Activated CD8-positive, alpha-beta memory T cell treated with anti-CD3 and anti-CD28 coated beads, Interleukin-2, amount 50 U/mL, for 1 hour (primary cell): ENCODE results near the gene EEPD1.

Experiments used
- DNase-seq: peaks from one replicate; pipeline ENCODE4 v3.0.0-alpha.2; 2020; ENCODE audit errors: extremely low read depth

The EEPD1 gene

DNA sequence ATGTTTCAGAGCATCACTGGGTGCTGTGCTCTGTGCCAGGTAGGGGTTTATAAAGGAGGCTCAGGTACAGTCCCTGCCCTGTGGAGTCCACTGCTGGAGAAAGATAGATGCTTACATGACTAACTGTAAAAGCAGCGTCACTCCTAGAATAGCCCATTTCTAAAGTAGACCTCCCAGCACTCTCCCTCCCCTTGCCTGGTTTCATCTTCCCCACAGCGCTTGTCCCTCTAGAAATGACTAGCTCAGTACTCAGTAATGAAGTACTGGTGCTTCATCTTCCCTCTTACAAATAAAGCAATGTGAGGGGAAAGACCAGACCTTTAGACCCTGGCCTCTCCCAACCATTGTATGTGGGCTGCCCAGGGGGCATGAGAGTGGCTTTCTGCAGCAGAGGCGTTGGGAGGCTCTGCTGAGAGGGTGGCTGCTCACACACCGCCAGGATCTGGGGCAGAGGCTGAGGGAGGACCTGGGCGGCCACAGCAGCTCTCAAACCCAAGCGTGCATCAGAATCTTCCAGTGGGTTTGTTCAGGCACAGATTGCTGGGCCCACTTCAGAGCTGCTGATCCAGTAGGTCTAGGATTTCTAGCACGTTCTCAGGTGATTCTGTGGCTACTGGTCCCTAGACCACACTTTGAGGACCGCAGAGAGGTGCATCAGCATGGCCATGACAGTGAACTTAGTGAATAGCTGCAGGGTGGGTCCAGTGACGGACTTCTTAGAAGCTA, 126.3 kb downstream of the EEPD1 start:
- DNase-seq = no peak

DNA sequence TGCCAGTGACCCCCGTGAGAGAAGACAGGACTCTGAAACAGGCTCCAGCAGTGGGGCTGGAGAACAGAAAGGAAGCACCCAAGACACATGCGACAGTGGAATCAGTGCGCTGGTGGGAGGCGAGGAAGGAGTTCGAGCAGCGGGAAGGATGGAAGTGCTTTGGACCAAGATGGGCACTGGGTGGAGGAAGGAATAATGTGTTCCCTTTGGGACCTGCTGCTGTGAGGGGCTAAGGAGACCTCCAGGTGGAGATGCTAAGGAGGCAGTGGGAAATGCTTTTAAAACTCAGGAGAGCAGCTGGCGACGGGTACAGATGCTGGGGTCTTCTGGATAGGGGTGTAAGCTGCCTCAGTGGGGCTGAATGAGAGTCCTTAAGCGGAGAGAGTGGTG, 126.9 kb downstream of the EEPD1 start:
- DNase-seq = no peak

DNA sequence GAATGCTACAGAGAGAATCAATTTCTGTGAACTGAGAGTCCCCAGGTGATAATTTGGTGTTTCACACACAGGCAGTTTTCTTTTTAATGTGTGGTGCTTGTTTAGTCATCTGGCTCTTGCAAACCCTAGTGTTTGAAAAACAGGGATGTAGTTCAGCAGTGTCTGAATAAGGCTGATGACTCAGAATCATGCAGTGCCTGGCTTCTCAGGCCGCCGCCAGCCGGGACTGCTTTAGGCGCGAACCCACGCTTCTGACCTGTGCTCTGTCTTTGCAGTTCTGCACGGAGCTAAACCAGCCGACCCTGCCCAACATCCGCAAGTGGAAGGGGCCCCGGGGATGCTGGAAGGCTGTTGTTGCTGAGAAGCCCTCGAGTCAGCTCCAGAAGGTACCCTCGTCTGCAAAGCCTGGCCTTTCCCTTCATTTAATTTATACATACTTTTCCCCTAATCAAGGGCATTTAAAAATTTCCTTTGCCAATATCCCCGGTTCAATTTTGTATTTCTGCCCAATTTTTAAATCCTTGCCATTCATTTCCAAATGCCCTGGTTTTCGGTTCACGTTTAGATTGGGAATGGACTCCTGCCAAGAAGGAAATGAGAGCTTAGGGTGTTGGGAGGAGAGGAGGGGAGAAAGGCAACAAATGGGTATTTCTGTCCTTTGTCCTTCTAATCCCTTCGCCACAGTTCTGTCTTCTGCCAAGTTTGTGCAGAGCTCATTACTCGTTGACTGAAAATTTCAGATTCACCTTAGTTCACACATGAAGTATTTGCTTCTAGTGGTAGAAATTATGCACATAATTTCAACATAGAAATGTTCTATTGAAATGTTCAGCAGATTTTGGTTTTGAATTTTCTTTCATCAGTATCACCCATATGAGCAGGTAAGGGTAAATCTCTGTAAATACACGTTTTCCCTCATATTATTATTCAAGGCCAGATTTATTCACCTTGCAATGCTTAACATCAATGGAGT, 128.1 kb downstream of the EEPD1 start:
- DNase-seq = no peak

DNA sequence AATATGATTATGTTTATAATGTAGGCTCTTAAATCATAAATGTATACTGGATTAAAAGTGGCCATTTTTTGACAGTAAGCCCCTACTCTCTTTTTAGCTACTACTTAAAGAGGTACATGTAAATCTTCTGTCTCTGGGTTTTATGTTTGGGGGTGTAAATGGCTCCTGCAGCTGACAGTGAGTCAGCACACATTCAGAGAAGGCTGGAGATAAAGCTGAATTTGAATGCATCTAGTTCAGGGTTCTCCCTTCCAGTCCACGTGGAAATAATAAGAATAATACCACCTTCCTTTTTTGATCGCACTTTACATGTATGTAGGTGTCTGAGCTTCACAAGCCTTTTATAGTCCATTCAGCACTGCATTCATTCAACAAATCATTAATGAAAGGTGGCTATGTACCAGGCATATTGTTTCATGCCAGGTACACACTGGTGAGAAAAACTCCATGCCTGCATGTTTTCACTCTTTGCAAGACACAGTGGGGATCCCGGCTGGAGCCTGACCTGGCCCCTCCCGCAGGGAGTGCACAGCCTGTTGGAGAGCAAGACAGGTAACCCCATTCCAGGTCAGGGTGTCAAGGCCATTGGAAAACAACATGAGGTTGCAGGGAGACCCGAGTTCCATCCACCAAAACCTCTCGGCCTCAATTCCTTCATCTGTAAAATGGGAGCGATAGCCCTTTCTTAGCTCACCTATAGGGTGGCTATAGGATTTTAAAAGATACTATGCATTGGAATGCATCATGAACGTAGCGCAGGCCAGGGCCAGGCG, 129.1 kb downstream of the EEPD1 start:
- DNase-seq = no peak

- no peak for DNase-seq
These were observed 130.1 kb downstream of the EEPD1 start for GRCh38 chr7:36283181-36283580.

DNA sequence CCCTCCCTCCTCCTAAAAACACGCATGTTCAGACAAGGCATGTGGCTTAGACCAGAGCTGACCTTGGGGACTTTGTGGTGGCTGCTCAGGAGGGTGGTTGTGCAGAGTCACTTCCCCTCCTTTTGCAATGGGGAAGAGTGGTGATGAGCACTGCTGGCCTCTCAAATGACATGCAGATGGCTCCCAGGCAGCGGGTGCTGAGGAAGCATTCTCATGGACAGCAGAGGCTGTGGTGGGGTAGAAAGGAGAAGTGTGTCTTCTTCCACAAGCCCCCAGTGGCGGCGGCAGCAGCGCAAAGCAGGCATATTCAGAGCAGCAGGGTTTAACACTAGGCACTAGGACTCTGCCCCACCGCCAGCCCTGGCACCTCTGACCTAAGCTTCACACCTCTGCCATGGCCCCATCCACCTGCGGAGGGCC, 130.7 kb downstream of the EEPD1 start:
- no peak for DNase-seq

GRCh38 chr7:36284456-36285090, 131.5 kb downstream of the EEPD1 start:
- DNase-seq = no peak

DNA sequence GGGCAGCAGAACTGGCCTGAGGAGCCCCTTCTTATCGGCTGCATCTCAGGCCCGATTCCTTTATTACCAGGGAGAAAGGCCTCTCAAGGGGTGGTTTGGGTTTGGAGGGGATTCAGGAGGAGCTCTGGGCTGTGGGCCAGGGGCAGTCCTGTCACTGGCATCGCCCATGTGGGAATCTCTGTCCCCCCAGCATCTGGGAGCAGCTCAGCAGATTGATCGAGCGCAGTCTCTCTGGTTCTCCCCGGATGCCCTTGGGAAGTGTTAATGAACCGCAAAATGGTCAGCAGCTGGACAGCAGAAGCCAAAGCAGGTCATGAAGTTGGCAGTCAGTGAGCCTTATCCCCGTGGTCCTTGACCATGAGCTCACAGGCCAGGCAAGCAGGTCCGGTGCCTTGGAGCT, 132.2 kb downstream of the EEPD1 start:
- DNase-seq = no peak

DNA sequence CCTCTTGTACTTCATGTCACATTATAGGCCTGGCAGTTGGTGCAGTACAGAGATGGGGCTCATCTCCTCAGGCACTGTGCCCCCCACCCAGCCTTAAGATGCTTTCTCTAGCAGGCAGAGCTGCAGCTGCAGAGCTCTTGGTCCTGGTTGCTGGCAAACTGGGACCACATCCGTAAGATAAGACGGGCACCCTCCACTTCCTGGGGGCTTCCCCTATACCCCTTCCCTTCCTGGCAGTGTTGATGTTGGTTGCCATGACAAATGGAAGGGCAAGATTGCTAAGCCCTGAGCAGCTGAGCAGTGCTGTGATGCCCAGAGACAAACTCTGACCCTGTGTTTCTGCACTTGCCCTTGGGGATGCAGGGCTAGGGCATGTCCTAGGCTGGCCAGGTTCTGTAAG, 133.2 kb downstream of the EEPD1 start:
- peak; percentile 33 for DNase-seq

DNA sequence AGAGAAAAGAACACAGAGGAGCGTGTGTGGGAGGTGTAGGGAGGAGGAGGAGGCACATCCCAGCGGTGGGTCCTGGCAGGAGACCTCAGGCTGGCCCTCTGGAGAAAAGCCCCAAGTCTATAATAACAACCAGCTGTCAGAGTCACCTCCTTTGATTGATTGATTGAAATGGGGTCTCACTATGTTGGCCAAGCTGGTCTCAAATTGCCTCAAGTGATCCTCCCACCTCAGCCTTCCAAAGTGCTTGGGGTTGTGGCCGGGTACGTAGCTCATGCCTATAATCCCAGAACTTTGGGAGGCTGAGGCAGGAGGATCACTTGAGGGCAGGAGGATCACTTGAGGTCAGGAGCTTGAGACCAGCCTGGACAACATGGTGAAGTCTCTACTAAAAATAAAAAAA, 133.6 kb downstream of the EEPD1 start:
- DNase-seq = no peak

- DNase-seq = no peak
These were observed 134.6 kb downstream of the EEPD1 start for GRCh38 chr7:36287371-36288241.

- no peak for DNase-seq
These were observed 135.4 kb downstream of the EEPD1 start for GRCh38 chr7:36288501-36288900.

DNA sequence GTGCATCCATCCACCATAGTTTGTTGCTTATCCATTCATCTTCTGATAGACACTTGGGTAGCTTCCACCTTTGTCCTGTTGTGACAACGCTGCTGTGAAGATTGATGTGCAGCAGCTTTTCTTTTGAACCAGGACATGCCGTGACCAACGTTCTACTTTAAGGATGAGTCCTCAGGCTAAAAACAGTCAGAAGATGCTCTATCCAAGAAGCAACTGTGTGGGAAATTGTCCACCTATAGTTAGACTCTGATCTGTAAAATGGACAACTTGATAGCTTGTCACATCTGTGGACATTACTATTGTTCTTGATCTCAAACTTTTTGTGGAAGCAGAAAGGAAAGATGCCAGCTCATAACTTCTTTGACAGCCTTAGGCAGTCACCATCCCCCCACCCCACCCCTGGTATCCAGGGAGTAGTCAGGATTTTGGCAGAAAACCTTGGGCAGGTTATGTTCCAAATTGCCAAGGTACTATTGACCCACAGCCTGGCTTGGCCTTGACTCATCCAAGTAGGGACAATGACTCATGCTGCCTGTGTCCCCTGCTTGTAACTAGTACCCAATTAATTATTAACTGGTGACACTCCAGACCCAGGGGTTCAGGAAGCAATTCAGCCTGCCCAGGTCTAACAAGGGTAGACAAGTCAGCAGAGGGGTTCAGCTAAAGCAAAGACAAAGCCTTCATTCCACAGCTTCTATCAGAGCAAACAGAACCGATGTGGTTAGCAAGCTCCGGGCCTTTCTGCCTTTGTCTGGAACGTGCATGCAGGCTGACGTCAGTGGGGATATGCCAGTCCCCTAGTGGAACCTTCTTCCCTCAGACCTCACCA, 137.0 kb downstream of the EEPD1 start:
- no peak for DNase-seq

DNA sequence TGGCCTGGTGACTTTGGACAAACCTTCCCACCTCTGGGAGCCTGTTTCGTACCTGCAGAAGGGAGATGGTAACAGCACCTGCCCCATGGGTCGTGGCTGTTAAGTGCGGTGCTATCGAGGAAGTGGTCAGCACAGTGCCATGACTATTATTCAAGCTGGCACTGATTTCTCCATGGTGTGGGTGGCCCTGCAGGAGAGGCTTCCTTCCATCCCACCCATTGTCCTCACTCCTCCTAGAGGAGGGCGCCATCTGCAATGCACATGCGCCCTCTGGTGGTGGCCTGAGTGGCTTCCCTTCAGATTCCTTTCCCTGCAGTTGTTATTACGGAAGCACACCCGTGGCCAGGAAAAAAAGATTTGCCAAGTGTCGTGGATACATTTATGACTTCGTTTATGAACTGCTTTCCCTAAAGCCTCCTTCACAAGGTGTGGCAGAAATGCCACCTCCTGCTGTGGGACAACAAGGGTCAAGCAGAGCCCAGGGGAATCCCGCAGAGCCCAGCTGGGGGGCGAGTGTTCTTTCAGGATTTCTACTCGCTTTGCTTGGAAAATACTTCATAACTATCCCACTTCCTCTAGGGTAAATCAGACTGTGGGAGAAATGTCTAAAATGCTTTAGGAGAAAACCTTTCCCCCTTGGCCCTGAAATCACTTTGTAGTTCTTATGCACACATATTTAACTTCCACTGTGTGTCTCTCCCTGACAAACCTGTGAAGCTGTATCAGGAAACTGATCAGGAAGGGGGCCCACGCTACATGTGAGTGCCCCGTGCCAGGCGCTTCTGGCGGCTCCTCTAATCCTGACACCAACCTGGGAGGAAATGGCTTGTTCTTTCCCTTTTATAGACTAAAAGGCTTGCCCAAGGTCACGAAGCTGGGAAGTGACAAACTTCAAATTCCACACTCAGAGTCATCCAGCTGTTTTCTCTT, 138.6 kb downstream of the EEPD1 start:
- DNase-seq = peak; percentile 59

DNA sequence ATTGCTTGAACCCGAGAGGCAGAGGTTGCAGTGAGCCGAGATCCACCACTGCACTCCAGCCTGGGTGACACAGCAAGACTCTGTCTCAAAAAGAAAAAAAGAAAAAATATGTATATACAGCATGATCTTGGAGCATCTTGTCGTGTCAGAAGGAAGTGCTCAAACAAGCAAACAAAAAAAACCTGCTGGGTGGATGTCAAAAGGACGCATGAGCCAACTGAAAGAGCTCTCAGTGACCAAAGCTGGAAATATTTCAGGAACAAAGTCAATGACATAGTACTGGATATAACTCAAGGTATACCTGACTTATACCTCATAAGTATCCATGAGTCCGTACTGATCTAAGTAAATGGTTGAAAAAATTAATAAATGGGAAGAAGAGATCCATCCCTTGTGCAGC, 142.0 kb downstream of the EEPD1 start:
- no peak for DNase-seq

DNA sequence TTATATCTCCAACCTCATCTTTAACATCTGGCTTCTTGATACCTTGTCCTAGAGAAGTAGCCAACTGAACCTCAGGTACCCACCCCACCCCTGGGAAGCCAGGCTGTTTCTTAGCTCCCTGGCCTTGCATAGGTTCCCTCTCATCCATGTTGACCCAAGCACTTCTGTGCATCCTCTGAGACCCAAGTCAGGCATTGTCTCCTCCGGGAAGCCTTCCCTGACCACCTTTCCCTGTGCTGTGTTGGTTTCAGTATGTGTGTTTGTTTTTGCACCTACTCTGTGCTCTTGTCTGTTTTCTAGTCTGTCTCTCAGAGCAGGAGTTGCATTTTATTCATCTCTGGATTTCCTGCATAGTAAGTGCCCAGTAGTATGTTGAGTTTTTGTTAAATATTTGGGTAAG, 143.2 kb downstream of the EEPD1 start:
- DNase-seq = no peak

DNA sequence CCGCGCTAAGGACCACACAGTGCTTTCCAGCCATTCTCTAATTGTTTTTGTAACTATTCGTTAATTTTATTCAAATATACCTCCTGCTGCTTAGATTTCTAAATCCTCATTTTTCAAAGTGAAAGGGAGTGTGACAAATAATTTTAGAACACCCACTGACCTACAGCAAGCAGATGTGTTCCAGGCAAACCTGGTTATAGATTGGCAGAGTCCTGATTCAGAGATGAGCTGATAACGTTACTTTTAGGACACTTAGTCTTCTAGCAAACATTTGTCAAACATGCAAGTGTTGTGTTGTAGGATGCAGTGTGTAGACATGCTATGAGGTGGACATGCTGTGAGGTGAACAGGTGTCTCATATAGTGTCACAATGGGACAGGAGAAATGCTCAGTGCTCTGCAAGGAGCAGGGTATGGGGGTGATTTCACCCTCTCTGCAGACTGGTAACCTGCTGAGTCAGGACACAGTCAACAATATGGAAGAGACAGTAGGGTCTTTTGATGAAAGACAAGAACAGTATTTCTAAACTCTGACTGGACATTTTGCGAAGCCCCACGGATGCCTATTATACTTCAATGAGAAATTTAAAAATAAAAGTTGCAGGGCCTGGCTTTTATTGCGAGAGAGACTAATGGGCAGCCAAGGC, 144.4 kb downstream of the EEPD1 start:
- no peak for DNase-seq

- no peak for DNase-seq
These were observed 145.1 kb downstream of the EEPD1 start for GRCh38 chr7:36298106-36298505.
